ENCODE measurements around the gene TRIM71.

TRIM71 gene

DNA sequence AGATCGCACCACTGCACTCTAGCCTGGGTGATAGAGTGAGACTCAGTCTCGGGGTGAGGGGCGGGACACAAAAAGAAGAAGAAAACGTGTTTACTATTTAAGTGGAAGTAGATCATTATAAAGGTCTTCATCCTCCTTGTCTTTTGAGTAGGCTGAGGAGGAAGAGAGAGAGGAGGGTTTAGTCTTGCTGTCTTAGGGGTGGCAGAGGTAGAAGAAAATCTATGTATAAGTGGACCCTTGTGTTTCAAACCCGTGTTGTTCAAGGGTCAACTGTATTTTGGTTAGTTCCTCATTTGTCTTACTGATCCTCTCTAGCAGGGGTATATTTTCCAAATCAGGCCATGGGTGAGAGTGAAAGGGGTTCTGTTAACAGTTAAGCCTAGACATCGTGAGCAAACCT lies 40.1 kb downstream of the TRIM71 start:
- H3K36me3 ChIP-seq (ENCODE audit: control insufficient read depth, low read length) = no peaks in the 10 kb centered on the region
- no peaks in the 10 kb centered on the region for H3K79me2 ChIP-seq (ENCODE audit: control insufficient read depth, low read length)
- no peak overlapping the region for H3K4me3 ChIP-seq (ENCODE audit: low read length)
- no peak overlapping the region for H3K4me2 ChIP-seq (ENCODE audit: low read length)
- H4K20me1 ChIP-seq (ENCODE audit: control insufficient read depth, insufficient read depth, low read depth, low read length) = no peaks in the 10 kb centered on the region
- no peak overlapping the region for H3K27ac ChIP-seq (ENCODE audit: low read depth, low read length)
- H3K27me3 ChIP-seq (ENCODE audit: control insufficient read depth, low read length) = peaks cover 3% of the 10 kb centered on the region; the same call in 1 of the 2 replicates
- TF ChIP-seq EZH2phosphoT487 (IDR thresholded peaks at IDR 0.05; ENCODE audit: borderline replicate concordance, low read length) (no peak), CTCF (IDR thresholded peaks at IDR 0.05; ENCODE audit: low read depth, low read length, poor library complexity, severe bottlenecking) (no peak)
- no peaks in the 10 kb centered on the region for H3K4me1 ChIP-seq (ENCODE audit: control insufficient read depth, low read length)
- H3K9me3 ChIP-seq (ENCODE audit: control insufficient read depth, insufficient read depth, low read length) = no peaks in the 10 kb centered on the region
- no peaks in the 10 kb centered on the region for H3K9me2 ChIP-seq (replicated peaks; ENCODE audit: control insufficient read depth, low read length)
- H3F3A ChIP-seq (ENCODE audit: control insufficient read depth, insufficient read depth) = no peaks in the 10 kb centered on the region

DNA sequence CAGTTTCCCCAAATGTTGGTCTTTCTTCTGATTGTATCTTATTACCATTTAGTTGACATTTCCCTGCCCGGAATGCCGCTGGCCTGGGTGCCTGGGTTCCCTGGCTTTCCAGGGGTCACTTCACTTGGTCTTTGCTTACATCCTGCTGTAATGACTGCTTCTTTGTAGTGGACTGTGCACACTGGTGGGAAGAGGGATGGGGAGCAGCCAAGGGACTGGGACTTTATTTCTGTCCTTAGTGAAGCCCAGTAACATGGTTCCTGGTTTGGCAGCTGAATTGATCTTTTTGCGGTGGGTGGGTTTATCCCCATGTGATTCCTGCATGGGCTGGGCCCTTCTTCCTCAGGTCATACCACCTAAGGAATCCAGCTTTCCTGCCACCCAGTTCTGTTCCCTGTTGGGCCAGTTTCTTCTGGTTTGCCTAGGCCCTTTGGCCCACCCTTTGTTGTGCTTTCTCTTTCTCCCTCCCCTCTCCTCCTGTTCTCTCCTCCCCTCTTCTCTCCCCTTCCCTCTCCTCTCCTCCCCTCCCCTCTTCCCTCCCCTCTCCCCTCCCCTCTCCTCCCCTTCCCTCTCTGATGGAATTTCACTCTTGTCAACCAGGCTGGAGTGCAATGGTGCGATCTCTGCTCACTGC lies 41.9 kb downstream of the TRIM71 start:
- no peaks in the 10 kb centered on the region for H3K27me3 ChIP-seq (ENCODE audit: control insufficient read depth, low read length)
- H3K79me2 ChIP-seq (ENCODE audit: control insufficient read depth, low read length) = no peaks in the 10 kb centered on the region
- H3F3A ChIP-seq (ENCODE audit: control insufficient read depth, insufficient read depth) = no peaks in the 10 kb centered on the region
- H3K9me2 ChIP-seq (replicated peaks; ENCODE audit: control insufficient read depth, low read length) = no peaks in the 10 kb centered on the region
- TF ChIP-seq EZH2phosphoT487 (IDR thresholded peaks at IDR 0.05; ENCODE audit: borderline replicate concordance, low read length) (no peak), CTCF (IDR thresholded peaks at IDR 0.05; ENCODE audit: low read depth, low read length, poor library complexity, severe bottlenecking) (no peak)
- no peaks in the 10 kb centered on the region for H3K4me1 ChIP-seq (ENCODE audit: control insufficient read depth, low read length)
- no peak overlapping the region for H3K4me2 ChIP-seq (ENCODE audit: low read length)
- no peak overlapping the region for H3K4me3 ChIP-seq (ENCODE audit: low read length)
- no peak overlapping the region for H3K27ac ChIP-seq (ENCODE audit: low read depth, low read length)
- H3K36me3 ChIP-seq (ENCODE audit: control insufficient read depth, low read length) = no peaks in the 10 kb centered on the region
- H3K9me3 ChIP-seq (ENCODE audit: control insufficient read depth, insufficient read depth, low read length) = no peaks in the 10 kb centered on the region
- no peaks in the 10 kb centered on the region for H4K20me1 ChIP-seq (ENCODE audit: control insufficient read depth, insufficient read depth, low read depth, low read length)

DNA sequence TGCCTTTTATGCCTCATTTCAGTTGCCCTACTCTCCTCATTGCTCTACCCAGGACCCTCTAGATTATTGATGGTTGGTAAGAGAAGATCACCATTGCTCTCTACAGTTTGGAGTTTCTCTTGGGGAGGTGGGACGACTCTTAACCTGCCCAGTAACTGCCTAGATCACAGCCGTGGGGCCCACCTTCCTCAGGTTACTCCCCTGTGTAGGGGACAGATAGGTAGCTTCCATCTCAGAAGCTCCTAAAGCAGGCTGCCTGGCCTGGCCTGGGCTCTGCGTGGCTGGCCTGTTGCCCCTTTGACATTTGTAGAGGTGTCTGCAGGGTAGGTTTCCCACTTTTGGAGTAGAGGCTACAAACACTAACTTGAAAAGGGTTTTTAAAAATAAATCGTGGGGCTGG lies 42.7 kb downstream of the TRIM71 start:
- H3F3A ChIP-seq (ENCODE audit: control insufficient read depth, insufficient read depth) = no peaks in the 10 kb centered on the region

More for the DNA sequence above, 42.7 kb downstream of the TRIM71 start:
- no peaks in the 10 kb centered on the region for H4K20me1 ChIP-seq (ENCODE audit: control insufficient read depth, insufficient read depth, low read depth, low read length)
- no peaks in the 10 kb centered on the region for H3K79me2 ChIP-seq (ENCODE audit: control insufficient read depth, low read length)
- TF ChIP-seq CTCF (IDR thresholded peaks at IDR 0.05; ENCODE audit: low read depth, low read length, poor library complexity, severe bottlenecking) (no peak), EZH2phosphoT487 (IDR thresholded peaks at IDR 0.05; ENCODE audit: borderline replicate concordance, low read length) (no peak)
- H3K4me1 ChIP-seq (ENCODE audit: control insufficient read depth, low read length) = no peaks in the 10 kb centered on the region
- no peak overlapping the region for H3K27ac ChIP-seq (ENCODE audit: low read depth, low read length)
- no peaks in the 10 kb centered on the region for H3K36me3 ChIP-seq (ENCODE audit: control insufficient read depth, low read length)
- no peak overlapping the region for H3K4me3 ChIP-seq (ENCODE audit: low read length)
- no peaks in the 10 kb centered on the region for H3K9me3 ChIP-seq (ENCODE audit: control insufficient read depth, insufficient read depth, low read length)
- H3K9me2 ChIP-seq (replicated peaks; ENCODE audit: control insufficient read depth, low read length) = no peaks in the 10 kb centered on the region
- H3K4me2 ChIP-seq (ENCODE audit: low read length) = no peak overlapping the region
- H3K27me3 ChIP-seq (ENCODE audit: control insufficient read depth, low read length) = no peaks in the 10 kb centered on the region
